ENCODE data around the gene GPR132. TPM values are rescaled to one million over a fixed set of nuclear protein-coding genes. Genes with fewer than 3 reads are reported as not detected.

Gene GPR132
- total and polyA plus RNA-seq, 10 of the 15 experiments (the other 5 are each of a cell fraction or from before 2014, with no cell fraction given), result 1.9 to 49.3 (median 20.4) TPM

DNA sequence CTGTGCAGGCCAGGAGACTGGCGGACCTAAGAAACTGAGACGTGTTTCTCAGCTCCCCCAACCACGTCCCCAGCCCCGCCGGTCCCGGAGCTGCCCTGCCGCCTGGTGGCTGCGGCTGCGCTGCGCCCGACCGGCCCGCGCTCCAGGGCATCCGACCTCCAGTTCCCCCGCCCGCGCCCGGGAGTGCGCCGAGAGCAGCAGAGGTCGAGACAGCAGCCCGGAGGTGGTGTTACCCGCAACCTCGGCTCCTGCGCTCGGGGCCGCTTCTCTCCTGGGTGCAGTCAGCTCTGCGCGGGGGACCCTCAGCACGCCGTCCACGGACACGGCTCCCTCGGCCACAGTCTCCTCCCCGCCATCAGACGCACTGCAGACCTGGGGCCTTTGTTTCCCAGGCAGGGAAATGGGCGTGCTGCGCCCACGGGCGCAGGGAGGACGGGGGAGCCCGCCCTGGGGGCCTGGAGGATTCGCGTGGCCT lies 21.6 kb upstream of the GPR132 start (continued):
- TF ChIP-seq, protein P1, sequence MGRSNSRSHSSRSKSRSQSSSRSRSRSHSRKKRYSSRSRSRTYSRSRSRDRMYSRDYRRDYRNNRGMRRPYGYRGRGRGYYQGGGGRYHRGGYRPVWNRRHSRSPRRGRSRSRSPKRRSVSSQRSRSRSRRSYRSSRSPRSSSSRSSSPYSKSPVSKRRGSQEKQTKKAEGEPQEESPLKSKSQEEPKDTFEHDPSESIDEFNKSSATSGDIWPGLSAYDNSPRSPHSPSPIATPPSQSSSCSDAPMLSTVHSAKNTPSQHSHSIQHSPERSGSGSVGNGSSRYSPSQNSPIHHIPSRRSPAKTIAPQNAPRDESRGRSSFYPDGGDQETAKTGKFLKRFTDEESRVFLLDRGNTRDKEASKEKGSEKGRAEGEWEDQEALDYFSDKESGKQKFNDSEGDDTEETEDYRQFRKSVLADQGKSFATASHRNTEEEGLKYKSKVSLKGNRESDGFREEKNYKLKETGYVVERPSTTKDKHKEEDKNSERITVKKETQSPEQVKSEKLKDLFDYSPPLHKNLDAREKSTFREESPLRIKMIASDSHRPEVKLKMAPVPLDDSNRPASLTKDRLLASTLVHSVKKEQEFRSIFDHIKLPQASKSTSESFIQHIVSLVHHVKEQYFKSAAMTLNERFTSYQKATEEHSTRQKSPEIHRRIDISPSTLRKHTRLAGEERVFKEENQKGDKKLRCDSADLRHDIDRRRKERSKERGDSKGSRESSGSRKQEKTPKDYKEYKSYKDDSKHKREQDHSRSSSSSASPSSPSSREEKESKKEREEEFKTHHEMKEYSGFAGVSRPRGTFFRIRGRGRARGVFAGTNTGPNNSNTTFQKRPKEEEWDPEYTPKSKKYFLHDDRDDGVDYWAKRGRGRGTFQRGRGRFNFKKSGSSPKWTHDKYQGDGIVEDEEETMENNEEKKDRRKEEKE (IDR thresholded peaks at IDR 0.05), result no peak
- TF ChIP-seq, protein P2, sequence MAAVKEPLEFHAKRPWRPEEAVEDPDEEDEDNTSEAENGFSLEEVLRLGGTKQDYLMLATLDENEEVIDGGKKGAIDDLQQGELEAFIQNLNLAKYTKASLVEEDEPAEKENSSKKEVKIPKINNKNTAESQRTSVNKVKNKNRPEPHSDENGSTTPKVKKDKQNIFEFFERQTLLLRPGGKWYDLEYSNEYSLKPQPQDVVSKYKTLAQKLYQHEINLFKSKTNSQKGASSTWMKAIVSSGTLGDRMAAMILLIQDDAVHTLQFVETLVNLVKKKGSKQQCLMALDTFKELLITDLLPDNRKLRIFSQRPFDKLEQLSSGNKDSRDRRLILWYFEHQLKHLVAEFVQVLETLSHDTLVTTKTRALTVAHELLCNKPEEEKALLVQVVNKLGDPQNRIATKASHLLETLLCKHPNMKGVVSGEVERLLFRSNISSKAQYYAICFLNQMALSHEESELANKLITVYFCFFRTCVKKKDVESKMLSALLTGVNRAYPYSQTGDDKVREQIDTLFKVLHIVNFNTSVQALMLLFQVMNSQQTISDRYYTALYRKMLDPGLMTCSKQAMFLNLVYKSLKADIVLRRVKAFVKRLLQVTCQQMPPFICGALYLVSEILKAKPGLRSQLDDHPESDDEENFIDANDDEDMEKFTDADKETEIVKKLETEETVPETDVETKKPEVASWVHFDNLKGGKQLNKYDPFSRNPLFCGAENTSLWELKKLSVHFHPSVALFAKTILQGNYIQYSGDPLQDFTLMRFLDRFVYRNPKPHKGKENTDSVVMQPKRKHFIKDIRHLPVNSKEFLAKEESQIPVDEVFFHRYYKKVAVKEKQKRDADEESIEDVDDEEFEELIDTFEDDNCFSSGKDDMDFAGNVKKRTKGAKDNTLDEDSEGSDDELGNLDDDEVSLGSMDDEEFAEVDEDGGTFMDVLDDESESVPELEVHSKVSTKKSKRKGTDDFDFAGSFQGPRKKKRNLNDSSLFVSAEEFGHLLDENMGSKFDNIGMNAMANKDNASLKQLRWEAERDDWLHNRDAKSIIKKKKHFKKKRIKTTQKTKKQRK (IDR thresholded peaks at IDR 0.05; ENCODE audit: low read depth, low read length), result no peak
- TF ChIP-seq KLF5 (IDR thresholded peaks at IDR 0.05; ENCODE audit: partially characterized antibody) (peak; percentile 52), LARP7 (IDR thresholded peaks at IDR 0.05) (peak; percentile 52; the same call in 1 of the 2 replicates), ZBED1 (IDR thresholded peaks at IDR 0.05; ENCODE audit: borderline replicate concordance) (no peak), NFXL1 (IDR thresholded peaks at IDR 0.05; ENCODE audit: borderline replicate concordance) (no peak), RBBP5 (conservative IDR thresholded peaks at IDR 0.05) (no peak), IKZF2 (IDR thresholded peaks at IDR 0.05) (peak; percentile 33 to 62; a peak in 3 of 4 replicates), POLR2AphosphoS5 (IDR thresholded peaks at IDR 0.05; ENCODE audit: low read length) (peak; percentile 58; the same call in 1 of the 2 replicates), STAT3 (IDR thresholded peaks at IDR 0.05; ENCODE audit: low read depth, low read length) (no peak), POLR2AphosphoS2 (IDR thresholded peaks at IDR 0.05; ENCODE audit: low read depth, low read length) (0 out of 2 replicates have a peak, but pooled peaks have one; percentile 30), RCOR1 (conservative IDR thresholded peaks at IDR 0.05; ENCODE audit: low read depth, low read length) (no peak), CHD4 (IDR thresholded peaks at IDR 0.05) (no peak), SP1 (IDR thresholded peaks at IDR 0.05; ENCODE audit: low read depth, low read length) (peak; percentile 25), POLR2A (IDR thresholded peaks at IDR 0.05; ENCODE audit: low read depth, low read length) (peak; percentile 69), STAT1 (conservative IDR thresholded peaks at IDR 0.05) (peak; percentile 62; the same call in 1 of the 2 replicates)
- TF ChIP-seq, protein P3, sequence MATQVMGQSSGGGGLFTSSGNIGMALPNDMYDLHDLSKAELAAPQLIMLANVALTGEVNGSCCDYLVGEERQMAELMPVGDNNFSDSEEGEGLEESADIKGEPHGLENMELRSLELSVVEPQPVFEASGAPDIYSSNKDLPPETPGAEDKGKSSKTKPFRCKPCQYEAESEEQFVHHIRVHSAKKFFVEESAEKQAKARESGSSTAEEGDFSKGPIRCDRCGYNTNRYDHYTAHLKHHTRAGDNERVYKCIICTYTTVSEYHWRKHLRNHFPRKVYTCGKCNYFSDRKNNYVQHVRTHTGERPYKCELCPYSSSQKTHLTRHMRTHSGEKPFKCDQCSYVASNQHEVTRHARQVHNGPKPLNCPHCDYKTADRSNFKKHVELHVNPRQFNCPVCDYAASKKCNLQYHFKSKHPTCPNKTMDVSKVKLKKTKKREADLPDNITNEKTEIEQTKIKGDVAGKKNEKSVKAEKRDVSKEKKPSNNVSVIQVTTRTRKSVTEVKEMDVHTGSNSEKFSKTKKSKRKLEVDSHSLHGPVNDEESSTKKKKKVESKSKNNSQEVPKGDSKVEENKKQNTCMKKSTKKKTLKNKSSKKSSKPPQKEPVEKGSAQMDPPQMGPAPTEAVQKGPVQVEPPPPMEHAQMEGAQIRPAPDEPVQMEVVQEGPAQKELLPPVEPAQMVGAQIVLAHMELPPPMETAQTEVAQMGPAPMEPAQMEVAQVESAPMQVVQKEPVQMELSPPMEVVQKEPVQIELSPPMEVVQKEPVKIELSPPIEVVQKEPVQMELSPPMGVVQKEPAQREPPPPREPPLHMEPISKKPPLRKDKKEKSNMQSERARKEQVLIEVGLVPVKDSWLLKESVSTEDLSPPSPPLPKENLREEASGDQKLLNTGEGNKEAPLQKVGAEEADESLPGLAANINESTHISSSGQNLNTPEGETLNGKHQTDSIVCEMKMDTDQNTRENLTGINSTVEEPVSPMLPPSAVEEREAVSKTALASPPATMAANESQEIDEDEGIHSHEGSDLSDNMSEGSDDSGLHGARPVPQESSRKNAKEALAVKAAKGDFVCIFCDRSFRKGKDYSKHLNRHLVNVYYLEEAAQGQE (IDR thresholded peaks at IDR 0.05; ENCODE audit: low read depth, low read length), result no peak
- TF ChIP-seq, protein P4, sequence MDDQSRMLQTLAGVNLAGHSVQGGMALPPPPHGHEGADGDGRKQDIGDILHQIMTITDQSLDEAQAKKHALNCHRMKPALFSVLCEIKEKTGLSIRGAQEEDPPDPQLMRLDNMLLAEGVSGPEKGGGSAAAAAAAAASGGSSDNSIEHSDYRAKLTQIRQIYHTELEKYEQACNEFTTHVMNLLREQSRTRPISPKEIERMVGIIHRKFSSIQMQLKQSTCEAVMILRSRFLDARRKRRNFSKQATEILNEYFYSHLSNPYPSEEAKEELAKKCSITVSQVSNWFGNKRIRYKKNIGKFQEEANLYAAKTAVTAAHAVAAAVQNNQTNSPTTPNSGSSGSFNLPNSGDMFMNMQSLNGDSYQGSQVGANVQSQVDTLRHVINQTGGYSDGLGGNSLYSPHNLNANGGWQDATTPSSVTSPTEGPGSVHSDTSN (IDR thresholded peaks at IDR 0.05; ENCODE audit: insufficient replicate concordance, low read depth, low read length), result no peak
- TF ChIP-seq, protein P5, sequence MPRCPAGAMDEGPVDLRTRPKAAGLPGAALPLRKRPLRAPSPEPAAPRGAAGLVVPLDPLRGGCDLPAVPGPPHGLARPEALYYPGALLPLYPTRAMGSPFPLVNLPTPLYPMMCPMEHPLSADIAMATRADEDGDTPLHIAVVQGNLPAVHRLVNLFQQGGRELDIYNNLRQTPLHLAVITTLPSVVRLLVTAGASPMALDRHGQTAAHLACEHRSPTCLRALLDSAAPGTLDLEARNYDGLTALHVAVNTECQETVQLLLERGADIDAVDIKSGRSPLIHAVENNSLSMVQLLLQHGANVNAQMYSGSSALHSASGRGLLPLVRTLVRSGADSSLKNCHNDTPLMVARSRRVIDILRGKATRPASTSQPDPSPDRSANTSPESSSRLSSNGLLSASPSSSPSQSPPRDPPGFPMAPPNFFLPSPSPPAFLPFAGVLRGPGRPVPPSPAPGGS (IDR thresholded peaks at IDR 0.05; ENCODE audit: borderline replicate concordance, insufficient read depth, low read depth, low read length, poor library complexity, severe bottlenecking), result no peak
